GM12892 (cell line): ENCODE results near the gene FILIP1L.

Source experiments
- DNase-seq: peaks from one replicate; pipeline ENCODE4 v3.0.0; 2011; ENCODE audit not compliant: insufficient read length
- FAIRE-seq: peaks from 2 replicates; lab custom pipeline; 2011; peaks lifted over from hg19 to GRCh38; lab: Jason Lieb, UNC
- POLR2A ChIP-seq: IDR thresholded peaks from 2 replicates; pipeline ENCODE4 v1.6.1; 2011; ENCODE audit warnings: low read depth, low read length, control low read depth
- POLR2AphosphoS5 ChIP-seq: IDR thresholded peaks from 2 replicates; pipeline ENCODE4 v1.6.1; 2011; ENCODE audit warnings: low read depth, low read length, control low read depth
- TAF1 ChIP-seq: IDR thresholded peaks from 2 replicates; pipeline ENCODE4 v1.6.1; 2011; ENCODE audit warnings: low read depth, mild to moderate bottlenecking, control low read depth, low read length, borderline replicate concordance

The FILIP1L gene

GRCh38 chr3:99817047-99817436 is 297.3 kb downstream of the FILIP1L start:
- FAIRE-seq (no peak), DNase-seq (no peak)
- TF ChIP-seq POLR2AphosphoS5: no peak
- no peak for TF ChIP-seq TAF1
- no peak for TF ChIP-seq POLR2A

DNA sequence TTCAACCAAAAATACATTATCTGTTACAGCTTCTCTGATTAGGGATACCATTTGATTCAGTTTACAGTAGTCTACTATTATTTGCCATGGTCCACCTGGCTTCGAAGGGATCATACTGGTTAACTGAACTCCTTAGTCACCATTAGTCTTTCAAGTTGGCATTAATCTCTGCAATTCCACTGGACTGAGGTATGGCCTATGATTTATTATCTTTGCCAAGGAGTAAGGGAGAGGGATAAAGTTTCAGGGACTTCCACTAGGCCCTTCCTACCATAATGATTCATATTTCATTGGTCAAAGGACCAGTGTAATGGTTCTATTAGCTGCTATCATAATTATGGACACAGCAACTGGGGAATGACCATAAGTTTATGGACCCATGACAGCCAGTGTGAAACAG is 303.9 kb downstream of the FILIP1L start:
- FAIRE-seq (no peak), DNase-seq (no peak)
- no peak for TF ChIP-seq TAF1
- no peak for TF ChIP-seq POLR2A
- no peak for TF ChIP-seq POLR2AphosphoS5

DNA sequence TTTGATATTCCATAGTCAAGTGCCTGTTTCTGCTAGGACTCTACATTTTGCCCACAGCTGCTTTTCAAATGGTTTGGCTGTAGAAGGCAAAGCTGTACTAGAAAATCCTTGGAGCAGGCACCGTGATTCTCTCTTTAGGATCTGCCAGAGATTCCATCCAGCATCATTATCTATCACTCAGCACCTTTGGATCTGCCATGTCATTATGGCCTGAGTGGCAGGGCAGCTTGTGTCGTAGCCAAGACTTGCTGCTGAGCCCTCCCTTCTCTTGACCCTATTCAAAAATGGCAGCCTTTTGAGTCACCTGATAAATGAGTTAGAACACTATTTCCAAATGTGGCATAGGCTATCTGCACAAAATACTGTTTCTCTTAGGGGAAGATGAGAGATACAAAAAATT is 304.7 kb downstream of the FILIP1L start:
- TF ChIP-seq POLR2AphosphoS5: no peak
- no peak for TF ChIP-seq POLR2A
- TF ChIP-seq TAF1: no peak
- no peak for FAIRE-seq
- no peak for DNase-seq

DNA sequence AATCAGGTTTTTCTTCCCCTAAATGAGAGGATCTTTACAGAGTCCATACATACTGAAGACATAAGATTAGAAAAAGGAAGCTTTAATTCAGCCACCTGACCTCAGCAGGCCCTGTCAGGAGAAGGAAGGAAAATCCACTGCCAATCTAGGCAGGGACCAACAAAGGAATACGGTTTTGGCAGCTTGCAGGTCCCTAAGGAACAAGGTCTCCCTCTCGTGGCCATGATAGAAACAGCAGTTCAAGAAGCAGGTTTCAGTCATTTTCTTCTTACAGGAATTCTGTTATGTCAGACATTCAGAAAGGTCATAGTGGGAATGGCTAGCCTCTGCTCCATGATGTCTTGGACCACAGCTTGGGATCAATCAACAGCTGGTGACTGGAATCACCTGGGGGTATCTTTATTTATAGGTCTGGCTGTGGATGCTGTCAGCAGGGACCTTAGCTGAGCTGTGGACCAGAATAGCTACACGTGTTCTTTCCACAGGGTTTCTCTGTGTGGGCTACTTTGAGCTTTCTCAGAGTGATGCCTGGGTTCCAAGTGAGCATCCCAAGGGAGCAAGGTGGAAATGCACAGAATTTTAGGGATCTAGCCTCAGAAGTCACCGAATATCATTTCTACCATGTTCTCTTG is 306.0 kb downstream of the FILIP1L start:
- TF ChIP-seq POLR2AphosphoS5 (no peak), TAF1 (no peak), POLR2A (no peak)
- FAIRE-seq: peak; percentile 56
- no peak for DNase-seq

GRCh38 chr3:99805160-99805559 is 309.1 kb downstream of the FILIP1L start:
- TF ChIP-seq POLR2AphosphoS5: no peak
- no peak for TF ChIP-seq TAF1
- TF ChIP-seq POLR2A: no peak
- DNase-seq: no peak
- FAIRE-seq: no peak

DNA sequence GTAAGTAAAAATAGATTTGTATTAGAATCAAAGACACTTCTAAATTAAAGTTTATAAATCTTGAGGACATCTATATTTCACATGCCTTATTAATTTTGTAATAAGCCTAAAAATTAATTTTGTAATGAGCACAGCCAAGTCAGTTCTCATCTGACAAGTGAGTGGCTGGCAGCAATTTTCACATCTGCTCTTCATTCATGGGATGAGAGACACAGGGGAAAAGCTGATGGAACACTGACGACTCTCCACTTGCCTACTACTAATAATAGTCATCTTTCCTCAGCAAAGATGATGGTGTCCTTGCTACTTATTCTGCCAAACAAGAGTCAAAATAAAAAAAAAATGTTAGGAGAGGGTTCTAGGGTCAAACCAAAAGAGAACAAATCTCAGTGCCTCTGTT is 311.0 kb downstream of the FILIP1L start:
- no peak for TF ChIP-seq TAF1
- TF ChIP-seq POLR2A: no peak
- no peak for TF ChIP-seq POLR2AphosphoS5
- DNase-seq (no peak), FAIRE-seq (no peak)

GRCh38 chr3:99799422-99799821 is 314.9 kb downstream of the FILIP1L start:
- FAIRE-seq (no peak), DNase-seq (no peak)
- no peak for TF ChIP-seq POLR2A
- TF ChIP-seq POLR2AphosphoS5: no peak
- no peak for TF ChIP-seq TAF1

DNA sequence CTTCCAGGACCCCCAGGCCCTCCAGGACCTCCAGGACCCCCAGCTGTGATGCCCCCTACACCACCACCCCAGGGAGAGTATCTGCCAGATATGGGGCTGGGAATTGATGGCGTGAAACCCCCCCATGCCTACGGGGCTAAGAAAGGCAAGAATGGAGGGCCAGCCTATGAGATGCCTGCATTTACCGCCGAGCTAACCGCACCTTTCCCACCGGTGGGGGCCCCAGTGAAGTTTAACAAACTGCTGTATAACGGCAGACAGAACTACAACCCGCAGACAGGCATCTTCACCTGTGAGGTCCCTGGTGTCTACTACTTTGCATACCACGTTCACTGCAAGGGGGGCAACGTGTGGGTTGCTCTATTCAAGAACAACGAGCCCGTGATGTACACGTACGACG is 318.7 kb downstream of the FILIP1L start:
- TF ChIP-seq POLR2A (no peak), TAF1 (no peak), POLR2AphosphoS5 (no peak)
- FAIRE-seq: no peak
- DNase-seq: no peak

GRCh38 chr3:99794485-99794884 is 319.8 kb downstream of the FILIP1L start:
- DNase-seq: no peak
- FAIRE-seq: no peak
- TF ChIP-seq POLR2A (no peak), POLR2AphosphoS5 (no peak), TAF1 (no peak)

GRCh38 chr3:99789011-99789721 is 325.1 kb downstream of the FILIP1L start:
- TF ChIP-seq POLR2AphosphoS5 (no peak), TAF1 (no peak), POLR2A (no peak)
- peak; percentile 68 for FAIRE-seq
- no peak for DNase-seq
